Measurements from ENCODE around the gene NRL.

- TF ChIP-seq ATF3 (IDR thresholded peaks at IDR 0.05; ENCODE audit: borderline replicate concordance, extremely low read depth, low read depth, low read length) = no peak
- TF ChIP-seq POLR2AphosphoS2 (IDR thresholded peaks at IDR 0.05; ENCODE audit: low read depth, low read length) = no peak
- TF ChIP-seq BRCA1 (IDR thresholded peaks at IDR 0.05; ENCODE audit: low read depth, low read length) = no peak
- no peak for TF ChIP-seq ESRRA (IDR thresholded peaks at IDR 0.05; ENCODE audit: low read length)
These were observed 43.5 kb downstream of the NRL start, which contains the start of gene CPNE6 for GRCh38 chr14:24071144-24071697.

All from GM12878 (cell line).